ENCODE results near the gene CRIM1.

GRCh38 chr2:36549165-36549574 lies 193.6 kb downstream of the CRIM1 start:
- TF ChIP-seq CTCF (IDR thresholded peaks at IDR 0.05) (no peak), POLR2AphosphoS5 (IDR thresholded peaks at IDR 0.05) (no peak)

Data from upper lobe of left lung (tissue), 4 donors.